Measurements from ENCODE around the gene CFAP54.

DNA sequence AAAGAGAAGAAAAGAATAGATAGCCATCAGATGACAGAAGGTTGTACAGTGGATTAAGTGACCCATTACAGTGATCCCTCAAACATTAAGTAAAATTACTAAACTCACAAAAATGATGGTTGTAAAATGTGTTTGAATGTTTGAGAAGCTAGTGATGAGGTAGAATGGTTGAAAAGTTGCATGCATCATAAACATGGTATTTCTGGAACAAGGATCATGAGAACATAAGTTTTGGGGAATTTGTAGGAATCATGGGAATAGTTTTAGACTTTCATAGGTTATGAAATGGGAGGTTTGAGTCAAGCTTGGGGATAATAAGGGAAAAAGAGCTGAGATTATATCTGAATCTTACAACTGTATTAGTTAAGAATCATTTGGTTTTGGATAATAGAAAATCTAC is 383.6 kb downstream of the CFAP54 start:
- TF ChIP-seq BCL11A (tag by site-specific recombination; IDR thresholded peaks at IDR 0.05; ENCODE audit: low read depth) (no peak), ZNF239 (tag by site-specific recombination; IDR thresholded peaks at IDR 0.05) (no peak), ZNF707 (tag by site-specific recombination; IDR thresholded peaks at IDR 0.05) (no peak)
- TF ChIP-seq, protein P1, sequence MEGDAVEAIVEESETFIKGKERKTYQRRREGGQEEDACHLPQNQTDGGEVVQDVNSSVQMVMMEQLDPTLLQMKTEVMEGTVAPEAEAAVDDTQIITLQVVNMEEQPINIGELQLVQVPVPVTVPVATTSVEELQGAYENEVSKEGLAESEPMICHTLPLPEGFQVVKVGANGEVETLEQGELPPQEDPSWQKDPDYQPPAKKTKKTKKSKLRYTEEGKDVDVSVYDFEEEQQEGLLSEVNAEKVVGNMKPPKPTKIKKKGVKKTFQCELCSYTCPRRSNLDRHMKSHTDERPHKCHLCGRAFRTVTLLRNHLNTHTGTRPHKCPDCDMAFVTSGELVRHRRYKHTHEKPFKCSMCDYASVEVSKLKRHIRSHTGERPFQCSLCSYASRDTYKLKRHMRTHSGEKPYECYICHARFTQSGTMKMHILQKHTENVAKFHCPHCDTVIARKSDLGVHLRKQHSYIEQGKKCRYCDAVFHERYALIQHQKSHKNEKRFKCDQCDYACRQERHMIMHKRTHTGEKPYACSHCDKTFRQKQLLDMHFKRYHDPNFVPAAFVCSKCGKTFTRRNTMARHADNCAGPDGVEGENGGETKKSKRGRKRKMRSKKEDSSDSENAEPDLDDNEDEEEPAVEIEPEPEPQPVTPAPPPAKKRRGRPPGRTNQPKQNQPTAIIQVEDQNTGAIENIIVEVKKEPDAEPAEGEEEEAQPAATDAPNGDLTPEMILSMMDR (tag by site-specific recombination; IDR thresholded peaks at IDR 0.05), result no peak
